ENCODE results near the gene NLRP1.

DNA sequence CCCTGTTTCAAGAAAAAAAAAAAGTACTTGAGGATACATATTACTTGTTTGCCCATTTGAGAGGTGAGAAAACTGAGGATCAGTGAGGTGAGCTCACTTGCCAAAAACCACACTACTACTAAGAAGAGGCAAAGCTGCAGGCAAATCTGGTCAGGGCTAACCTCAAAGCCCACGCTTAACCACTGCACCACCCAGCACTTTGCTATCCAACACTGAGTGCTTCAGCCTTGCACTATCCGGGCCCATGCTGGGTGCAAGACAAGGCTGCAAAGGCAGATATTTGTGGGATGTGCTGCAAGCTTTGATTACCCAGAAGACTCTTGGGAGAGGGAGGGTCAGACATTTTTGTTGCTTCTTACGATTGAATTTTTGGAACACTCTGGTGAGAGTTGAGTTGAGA, 23.6 kb upstream of the NLRP1 start:
- TF ChIP-seq POLR2AphosphoS5 (IDR thresholded peaks at IDR 0.05; ENCODE audit: low read depth, low read length) (no peak), SIN3A (IDR thresholded peaks at IDR 0.05; ENCODE audit: borderline replicate concordance, insufficient read depth, low read length) (no peak)
- TF ChIP-seq, protein P1, sequence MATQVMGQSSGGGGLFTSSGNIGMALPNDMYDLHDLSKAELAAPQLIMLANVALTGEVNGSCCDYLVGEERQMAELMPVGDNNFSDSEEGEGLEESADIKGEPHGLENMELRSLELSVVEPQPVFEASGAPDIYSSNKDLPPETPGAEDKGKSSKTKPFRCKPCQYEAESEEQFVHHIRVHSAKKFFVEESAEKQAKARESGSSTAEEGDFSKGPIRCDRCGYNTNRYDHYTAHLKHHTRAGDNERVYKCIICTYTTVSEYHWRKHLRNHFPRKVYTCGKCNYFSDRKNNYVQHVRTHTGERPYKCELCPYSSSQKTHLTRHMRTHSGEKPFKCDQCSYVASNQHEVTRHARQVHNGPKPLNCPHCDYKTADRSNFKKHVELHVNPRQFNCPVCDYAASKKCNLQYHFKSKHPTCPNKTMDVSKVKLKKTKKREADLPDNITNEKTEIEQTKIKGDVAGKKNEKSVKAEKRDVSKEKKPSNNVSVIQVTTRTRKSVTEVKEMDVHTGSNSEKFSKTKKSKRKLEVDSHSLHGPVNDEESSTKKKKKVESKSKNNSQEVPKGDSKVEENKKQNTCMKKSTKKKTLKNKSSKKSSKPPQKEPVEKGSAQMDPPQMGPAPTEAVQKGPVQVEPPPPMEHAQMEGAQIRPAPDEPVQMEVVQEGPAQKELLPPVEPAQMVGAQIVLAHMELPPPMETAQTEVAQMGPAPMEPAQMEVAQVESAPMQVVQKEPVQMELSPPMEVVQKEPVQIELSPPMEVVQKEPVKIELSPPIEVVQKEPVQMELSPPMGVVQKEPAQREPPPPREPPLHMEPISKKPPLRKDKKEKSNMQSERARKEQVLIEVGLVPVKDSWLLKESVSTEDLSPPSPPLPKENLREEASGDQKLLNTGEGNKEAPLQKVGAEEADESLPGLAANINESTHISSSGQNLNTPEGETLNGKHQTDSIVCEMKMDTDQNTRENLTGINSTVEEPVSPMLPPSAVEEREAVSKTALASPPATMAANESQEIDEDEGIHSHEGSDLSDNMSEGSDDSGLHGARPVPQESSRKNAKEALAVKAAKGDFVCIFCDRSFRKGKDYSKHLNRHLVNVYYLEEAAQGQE (IDR thresholded peaks at IDR 0.05; ENCODE audit: insufficient read depth in 1 of 2, low read depth in 2 of 2, low read length in 2 of 2), result no peak
